VCaP (cell line): ENCODE data around the gene LSMEM2.
"Not testable (repeated sequence)": the region's sequence is repeated elsewhere in the genome, so short reads cannot be mapped to it uniquely, and the experiment has no call there.

Source experiments
- H3K27ac ChIP-seq: fragments of 450-650 bp; 2 replicates; pipeline ENCODE4 v1.5.1; 2017
- TF ChIP-seq, protein P1 (sequence below): fragments of 450-650 bp; conservative IDR thresholded peaks from 2 replicates; pipeline ENCODE4 v1.5.1; 2017; ENCODE audit warnings: mild to moderate bottlenecking, moderate library complexity

Gene LSMEM2

DNA sequence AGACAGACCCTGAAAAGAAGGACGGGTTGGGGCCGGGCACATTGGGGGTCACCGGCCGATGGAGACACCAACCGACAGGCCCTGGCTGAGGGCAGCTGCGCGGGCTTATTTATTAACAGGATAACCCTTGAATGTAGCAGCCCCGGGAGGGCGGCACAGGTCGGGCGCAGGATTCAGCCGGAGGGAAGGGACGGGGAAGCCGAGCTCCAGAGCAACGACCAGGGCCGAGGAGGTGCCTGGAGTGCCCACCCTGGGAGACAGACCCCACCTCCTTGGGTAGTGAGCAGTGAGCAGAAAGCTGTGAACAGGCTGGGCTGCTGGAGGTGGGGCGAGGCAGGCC is 2.2 kb upstream of the LSMEM2 start:
- H3K27ac ChIP-seq: no peak overlapping the region
- TF ChIP-seq, protein P1, sequence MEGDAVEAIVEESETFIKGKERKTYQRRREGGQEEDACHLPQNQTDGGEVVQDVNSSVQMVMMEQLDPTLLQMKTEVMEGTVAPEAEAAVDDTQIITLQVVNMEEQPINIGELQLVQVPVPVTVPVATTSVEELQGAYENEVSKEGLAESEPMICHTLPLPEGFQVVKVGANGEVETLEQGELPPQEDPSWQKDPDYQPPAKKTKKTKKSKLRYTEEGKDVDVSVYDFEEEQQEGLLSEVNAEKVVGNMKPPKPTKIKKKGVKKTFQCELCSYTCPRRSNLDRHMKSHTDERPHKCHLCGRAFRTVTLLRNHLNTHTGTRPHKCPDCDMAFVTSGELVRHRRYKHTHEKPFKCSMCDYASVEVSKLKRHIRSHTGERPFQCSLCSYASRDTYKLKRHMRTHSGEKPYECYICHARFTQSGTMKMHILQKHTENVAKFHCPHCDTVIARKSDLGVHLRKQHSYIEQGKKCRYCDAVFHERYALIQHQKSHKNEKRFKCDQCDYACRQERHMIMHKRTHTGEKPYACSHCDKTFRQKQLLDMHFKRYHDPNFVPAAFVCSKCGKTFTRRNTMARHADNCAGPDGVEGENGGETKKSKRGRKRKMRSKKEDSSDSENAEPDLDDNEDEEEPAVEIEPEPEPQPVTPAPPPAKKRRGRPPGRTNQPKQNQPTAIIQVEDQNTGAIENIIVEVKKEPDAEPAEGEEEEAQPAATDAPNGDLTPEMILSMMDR: no peak

- TF ChIP-seq, protein P1: no peak
- no peak overlapping the region for H3K27ac ChIP-seq
Measured at GRCh38 chr3:50278123-50278879, 586 bp upstream of the LSMEM2 start.

- no peak overlapping the region for H3K27ac ChIP-seq
- TF ChIP-seq, protein P1: no peak
Measured at GRCh38 chr3:50279255-50280016, 549 bp downstream of the LSMEM2 start.

DNA sequence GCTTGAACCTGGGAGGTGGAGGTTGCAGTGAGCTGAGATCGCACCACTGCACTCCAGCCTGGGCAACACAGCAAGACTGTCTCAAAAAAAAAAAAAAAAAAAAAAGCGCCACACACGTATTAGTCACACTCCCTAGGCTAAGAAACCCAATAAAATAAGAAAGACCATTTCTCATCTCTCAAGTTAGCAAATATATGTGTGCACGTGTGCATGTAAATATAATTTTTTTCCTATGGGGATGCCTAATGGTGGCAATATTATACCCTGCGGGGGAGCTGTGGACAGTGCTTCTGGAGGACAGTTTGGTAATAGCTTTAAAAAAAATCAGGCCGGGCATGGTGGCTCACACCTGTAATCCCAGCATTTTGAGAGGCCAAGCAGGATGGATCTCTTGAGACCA is 5.2 kb downstream of the LSMEM2 start:
- H3K27ac ChIP-seq: not testable (repeated sequence)

DNA sequence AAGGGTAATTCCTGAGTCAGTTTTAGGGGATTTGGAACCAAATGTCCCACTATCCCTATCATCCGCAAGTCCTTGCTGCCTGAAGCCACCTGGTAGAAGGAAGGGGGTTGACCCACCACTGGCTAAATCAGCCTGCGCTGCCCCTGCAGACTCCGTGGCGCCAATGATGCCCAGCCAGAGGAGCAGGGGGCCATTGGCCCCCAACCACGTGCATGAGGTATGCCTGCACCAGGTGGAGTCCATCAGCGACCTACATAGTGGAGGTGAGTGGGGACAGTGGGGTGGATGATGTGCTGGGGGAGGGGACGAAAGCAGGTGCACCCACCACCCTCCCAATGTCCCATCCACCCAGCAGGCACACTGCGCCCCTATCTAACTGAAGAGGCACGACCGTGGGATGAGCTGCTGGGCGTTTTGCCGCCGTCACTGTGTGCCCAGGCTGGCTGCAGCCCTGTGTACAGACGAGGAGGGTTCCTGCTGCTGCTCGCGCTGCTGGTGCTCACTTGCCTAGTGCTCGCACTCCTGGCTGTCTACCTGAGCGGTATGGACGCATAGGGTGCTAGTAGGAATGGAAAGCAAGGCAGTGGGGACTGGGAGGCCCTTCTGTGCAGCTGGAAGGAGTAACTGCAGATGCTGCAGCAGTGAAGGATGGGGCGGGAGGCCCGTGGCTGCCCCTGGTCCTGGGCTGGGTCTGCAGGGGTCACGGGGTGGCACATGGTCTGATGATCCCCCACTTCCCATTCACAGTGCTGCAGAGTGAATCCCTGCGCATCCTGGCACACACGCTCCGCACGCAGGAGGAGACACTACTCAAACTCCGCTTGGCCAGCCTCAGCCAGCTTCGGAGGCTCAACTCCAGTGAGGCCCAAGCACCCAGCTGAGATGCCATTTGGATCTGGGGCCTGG is 7.7 kb downstream of the LSMEM2 start:
- no peak overlapping the region for H3K27ac ChIP-seq
- TF ChIP-seq, protein P1: no peak

DNA sequence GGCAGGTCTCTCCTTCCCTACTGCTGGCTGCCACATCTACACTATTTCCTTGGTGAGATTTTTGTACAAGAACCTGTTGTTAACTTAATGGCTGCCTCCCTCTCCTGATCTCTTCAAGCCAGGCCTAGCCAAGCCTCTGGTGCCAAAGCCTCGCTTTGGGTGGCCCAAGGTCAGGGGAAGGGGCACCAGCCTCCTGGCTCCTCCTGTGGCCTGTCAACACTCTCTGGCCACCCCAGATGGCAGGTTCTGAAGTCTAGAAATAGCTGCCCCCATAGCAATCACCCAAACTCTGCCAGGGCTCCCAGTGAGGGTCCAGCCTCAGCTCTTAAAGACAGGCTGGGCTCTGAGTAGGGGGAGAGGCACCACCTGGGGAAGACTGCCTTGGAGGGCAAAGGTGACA is 8.4 kb downstream of the LSMEM2 start:
- H3K27ac ChIP-seq: no peak overlapping the region
- TF ChIP-seq, protein P1: no peak

DNA sequence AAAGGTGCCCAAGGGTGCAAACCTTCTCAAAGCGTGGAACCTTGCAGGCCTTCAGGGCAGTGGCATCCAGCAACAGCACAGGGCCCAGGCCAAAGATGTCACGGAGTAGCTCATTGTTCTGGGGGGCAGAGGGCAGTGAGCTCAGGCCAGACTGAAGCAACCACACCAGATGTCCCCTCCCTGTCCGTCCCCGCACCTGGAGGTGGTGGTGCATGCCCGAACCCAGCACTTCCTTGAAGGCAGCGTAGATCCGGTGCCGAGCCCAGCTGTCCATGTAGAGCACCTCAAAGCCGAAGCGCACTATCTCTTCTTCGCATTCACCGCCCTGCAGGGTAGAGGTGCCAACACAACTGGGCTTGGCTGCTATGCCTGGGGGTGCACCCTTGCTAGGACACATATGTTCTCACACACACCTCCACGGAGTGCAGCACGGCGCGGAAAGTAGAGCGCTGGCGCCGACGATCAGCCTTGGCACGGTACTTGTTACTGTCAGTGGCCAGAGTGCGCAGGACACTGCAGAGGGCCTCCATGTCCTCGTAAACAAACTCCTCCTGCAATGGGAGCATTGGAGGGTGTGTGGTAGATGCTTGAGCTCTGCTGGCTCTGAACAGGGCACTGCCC is 9.6 kb downstream of the LSMEM2 start:
- H3K27ac ChIP-seq: no peak overlapping the region
- TF ChIP-seq, protein P1: no peak
